ENCODE results near the gene RFX4.

RFX4 gene

DNA sequence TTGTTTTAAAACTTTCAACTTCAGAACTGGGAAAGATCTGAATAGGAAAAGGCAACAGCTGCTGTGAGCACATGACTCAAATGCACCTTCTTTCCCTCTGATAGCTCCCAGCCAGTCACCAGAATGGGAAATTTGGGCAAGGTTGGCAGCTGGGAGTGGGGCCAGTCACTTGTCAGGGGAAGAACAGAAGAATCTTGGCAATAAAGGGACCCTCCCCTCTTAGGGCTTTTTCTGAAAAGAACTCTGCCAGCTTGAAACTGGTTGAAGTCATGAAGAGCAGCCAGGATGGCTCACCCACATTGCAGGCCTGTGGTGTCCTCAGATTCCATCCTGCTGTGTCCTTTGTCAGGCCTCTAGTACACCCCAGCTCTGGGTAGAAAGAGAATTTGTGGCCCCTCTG lies 181.4 kb downstream of the RFX4 start:
- no peak for DNase-seq (ENCODE audit: low spot score)

DNA sequence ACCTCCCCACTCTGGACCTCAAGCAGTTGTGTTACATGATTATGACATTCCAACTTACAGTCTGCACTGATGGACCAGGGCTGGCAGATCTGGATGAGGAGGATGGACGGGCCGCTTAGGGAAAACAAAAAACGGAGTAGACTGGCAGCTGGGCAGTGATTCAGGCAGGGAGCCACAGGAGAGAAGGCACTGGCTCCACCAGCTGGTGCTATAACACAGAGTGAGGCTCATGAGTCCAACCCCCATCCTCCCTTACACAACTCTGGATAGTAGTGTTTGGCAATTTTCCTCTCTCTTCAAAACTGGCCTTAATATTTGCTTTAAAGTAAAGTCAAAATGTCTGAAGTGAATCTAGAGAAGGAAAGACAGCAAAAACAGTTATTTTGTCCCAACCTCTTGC lies 181.9 kb downstream of the RFX4 start:
- DNase-seq (ENCODE audit: low spot score) = no peak

DNA sequence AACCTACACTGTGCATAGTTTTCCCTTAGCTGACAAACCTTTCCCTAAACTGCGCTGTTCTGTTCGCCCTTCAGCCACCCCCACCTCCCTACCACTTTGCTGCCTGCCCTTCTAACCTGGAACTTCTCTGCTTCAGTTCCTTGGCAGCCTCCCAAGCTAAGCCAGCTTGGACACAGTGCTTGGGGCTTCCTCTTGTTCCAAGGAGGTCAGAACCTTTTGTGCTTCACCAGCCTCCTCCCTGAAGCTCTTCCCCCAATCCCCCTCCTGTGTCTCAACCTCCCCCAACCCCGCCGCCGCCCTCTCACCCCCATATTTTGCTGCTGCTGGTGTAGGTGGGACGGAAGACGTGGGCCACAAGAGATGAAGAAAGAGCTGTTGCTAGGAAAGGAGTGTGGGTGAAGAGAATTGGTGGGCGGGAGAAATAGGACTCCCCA lies 183.6 kb downstream of the RFX4 start:
- no peak for DNase-seq (ENCODE audit: low spot score)

DNA sequence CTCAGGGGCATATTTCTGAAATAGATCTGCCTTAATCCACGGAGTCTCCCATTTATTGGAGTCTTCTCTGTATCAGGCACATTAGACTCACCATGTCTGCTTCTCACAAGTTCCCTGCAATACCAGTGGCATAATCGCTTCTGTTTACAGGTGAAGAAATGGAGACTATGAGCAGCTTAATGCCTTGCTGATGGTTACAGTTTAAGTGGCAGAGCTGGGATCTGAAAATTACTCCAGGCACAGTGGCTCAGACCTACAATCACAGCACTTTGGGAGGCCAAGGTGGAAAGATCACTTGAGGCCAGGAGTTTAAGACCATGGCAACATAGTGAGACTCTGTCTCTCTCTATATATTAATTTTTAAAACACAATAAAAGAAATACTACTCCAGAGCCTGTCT lies 184.4 kb downstream of the RFX4 start:
- DNase-seq (ENCODE audit: low spot score) = no peak

DNA sequence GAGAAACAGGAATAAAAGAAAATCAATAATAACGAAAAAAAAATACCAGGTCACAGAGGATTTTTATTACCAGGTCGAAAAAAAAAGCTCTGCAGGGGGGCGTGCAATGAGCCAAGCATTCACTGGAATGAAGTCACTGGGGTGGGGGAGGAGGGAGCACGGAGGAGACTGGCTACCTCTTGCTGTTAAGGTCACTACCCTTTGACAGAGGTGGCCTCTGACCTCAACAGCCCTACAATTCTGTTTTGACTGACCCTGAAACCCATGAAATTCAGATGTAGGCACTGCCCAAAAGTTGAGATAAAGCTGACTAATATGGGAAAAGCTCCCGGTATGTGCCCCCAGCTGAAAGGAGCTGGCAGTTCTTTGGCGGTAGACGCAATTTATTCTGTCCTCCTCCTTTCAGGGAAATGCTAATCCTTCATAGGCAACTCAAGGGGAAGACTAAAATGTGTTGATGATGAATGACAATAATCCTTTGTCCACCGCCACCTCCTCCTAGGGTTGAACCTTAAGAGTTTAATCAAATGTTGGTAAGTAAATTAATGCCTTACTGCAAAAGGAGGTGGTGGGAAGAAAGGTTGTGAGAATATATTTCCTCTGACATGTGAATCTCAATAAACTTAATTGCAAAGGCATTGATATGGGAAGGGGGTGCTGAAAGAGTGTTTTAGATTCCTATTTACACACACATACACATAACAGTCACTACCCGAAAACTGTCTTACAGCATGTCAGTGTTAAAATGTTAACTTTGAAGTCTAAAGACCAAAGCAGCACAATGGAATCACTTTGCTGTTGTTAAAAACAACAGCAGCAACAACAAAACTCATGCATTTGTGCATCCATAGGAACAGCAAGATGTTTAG lies 185.4 kb downstream of the RFX4 start:
- no peak for DNase-seq (ENCODE audit: low spot score)

DNA sequence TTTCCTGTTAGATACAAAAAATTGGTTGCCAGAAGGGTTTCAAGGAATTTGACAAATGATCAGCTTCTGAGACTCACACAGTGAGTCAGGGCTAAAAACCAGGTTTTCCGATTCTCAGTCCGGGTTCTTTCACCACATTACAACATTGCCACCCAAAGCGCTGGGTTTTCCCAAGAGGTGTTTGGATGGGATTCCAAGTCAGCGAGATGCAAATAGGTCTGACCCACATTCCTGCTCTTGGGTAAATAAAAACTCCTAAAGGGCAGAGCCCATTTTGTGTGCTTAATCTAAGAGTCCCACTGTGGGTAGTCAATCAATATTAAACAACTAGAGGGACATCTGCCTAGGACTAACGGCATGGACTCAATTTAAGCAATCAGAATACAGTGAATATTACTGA lies 186.3 kb downstream of the RFX4 start:
- DNase-seq (ENCODE audit: low spot score) = peak; percentile 14

DNA sequence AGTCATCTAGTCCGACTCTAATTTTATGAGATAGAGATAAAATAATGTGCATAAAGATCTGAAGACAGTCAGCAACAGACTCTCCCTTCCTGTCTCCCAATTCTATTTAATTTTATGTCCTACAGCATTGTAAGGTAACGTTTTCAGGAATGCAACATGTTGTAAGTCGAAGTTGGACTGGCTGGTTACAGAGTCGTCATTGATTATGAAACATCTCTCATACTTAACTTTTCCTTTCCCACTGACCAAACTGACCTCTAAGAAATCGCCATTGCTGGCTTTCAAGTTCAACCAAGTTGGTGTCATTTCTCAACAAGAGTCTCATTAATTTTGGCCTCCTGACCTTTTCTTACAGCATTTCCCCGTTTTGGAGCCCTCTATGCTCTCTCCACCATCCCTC lies 186.7 kb downstream of the RFX4 start:
- no peak for DNase-seq (ENCODE audit: low spot score)

DNA sequence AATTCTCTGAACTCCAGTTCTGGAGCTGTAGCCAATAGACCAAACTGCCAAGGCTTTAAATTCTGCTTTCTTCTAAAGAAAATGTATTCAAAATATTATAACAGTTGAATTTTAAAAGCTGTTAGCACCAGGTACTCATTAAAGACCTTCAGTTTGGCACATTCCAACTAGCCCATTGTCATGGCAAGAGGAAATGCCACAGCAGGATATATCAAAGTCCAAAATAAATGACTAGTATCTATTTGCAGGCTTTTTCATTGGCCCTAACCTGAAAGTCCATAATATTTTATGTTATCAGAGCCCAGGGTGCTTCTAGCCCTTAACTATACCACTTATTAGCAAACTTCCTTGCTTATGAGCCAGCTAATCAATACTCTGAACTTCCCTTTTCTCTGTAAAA lies 188.6 kb downstream of the RFX4 start:
- no peak for DNase-seq (ENCODE audit: low spot score)

DNA sequence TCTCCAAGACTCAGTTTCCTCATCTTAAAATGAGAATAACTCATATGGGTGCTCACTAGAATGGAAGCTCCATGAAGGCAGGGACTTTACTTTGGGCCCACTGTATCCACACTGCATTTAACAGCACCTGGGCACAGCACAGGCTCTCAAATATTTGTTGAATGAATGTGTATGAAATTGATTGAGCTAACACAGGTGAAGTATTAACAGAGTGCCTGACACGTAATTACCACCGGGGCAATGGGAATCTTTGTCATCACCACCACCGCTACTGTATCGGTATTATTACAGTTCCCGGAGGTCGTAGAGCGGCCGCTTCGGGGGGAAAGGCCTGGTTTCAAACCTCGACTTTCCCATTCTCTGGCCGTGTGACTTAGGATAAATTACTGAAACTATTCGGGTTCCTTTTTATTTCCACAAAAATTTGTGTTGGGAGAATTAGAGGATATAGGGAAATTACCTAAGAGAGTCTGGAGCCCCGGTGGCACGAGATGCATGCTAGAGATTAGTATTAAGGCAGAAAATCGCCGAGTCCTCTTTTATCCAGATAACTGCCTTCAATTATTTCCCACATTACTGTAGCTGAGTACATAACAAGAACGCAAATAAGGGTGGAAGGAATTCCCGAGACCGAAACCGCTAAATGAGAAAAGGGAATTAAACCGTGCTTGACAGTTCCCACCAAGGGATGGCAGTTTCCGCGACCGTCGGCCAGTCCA lies 190.6 kb downstream of the RFX4 start:
- no peak for DNase-seq (ENCODE audit: low spot score)

DNA sequence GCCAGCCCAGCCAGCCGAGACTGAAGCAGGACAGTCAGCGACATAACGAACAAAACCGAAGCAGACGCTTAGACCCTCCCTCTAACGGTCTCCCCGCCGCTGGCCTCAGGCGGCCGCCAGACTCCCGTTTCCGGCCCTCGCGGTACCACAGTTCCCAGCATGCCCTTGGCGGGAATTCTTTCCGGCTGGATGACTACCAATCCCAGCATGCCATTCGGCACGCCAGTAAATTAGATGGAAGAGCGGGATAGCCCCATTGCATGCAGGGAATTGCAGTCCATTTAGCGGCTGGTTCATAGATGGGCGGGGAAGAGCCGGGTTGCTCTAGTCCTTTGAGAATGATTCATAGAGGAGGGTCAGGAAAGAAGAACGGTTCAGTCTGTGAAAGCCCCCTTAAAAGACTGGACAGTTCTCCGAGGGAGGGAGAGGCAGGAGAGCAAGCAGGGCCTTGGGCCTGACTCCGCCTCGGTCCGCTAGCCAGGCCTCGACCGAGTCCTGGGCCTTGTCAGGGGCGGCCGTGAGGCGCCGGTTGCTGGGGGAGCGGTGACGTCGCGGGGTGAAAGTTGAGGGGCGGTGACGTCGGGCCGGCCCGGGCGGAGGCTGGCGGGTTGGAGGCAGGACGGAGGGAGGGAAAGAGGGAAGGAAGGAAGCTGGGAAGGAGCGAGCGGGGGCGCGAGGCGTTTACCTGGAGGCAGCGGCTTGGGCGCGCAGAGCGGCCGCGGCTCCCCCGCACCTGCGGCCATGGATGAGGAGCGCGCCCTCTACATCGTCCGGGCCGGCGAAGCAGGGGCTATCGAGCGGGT lies 191.4 kb downstream of the RFX4 start, which contains the start of gene RIC8B:
Gene RIC8B (plus strand): TSS at position 678 of the 803 bp plus-strand sequence. CDS start 64 bp downstream, at position 742.
- peak; percentile 96 for DNase-seq (ENCODE audit: low spot score)

DNA sequence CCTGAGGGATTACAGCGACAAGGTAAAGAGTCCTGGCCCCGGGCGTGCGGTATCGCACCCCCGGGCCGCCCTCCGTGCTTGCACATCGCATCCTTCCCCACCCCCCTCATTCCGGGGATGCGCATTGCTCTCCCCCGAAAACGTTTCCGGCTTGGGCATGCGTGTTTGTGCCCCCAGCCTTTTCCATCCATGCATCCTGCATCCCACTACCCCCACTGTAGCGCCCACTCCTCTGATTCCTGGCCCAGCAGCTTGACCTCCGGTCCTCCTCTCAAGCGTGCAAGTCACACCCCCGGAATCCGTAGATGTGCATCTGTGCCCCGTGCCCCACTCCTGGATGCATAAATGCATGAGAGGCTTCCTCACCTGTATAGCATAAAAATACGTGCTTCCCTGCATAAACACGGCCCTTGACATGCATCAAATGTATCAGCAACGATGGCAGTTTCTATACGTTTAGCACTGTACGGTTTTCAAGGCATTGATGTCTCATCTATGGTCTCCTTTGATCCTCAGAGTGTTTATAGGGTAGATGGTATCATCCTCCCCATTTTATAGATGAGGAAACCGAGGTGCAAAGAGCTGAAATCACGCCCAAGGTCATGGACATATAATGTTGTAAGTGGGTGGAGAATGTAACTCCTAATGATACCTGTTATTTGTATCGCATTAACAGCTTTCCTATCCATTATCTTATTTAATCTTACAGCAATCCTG lies 192.2 kb downstream of the RFX4 start:
- DNase-seq (ENCODE audit: low spot score) = peak; percentile 64

DNA sequence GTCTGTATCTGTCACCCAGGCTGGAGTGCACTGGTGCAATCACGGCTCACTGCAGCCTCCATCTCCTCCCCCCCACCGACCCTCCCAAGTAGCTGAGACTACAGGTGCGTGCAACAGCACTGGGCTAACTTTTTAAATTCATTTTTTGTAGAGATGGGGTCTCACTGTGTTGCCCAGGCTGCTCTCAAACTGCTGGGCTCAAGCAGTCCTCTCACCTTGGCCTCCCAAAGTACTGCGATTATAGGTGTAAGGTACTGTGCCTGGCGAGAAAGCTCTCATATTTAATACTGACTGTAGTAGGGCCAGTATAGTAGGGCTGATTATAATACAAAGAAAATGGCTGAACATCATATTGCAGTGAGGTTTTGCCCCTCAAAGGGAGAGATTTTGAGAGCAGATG lies 194.1 kb downstream of the RFX4 start:
- no peak for DNase-seq (ENCODE audit: low spot score)

DNA sequence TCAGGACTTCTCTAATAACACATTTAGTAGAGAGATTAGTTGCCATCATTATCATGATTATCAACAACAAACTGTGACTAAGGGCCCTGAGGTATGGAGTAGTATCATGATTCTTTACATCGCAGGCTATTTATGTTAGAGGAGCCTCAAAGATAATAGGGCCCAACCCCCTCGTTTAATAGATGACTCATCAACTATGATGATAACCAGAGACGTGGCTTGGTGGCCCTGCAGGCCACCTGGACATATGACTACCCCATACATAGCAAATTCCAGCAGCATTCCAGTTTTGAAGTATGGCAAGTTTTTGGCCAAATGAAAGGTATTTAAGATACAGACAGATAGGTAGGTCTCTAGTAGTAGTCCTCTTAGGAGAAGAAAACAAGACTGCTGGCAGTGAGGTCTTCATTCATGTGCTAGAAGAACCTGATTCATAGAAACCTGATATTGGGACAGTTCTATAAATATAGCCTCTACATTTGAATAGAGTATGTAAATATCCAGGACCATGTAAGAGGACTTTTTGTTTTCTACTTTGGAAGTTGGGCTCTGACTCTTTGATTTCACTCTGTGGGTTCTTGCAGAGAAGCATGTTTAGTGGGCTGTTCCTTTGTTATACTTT lies 197.3 kb downstream of the RFX4 start:
- no peak for DNase-seq (ENCODE audit: low spot score)

DNA sequence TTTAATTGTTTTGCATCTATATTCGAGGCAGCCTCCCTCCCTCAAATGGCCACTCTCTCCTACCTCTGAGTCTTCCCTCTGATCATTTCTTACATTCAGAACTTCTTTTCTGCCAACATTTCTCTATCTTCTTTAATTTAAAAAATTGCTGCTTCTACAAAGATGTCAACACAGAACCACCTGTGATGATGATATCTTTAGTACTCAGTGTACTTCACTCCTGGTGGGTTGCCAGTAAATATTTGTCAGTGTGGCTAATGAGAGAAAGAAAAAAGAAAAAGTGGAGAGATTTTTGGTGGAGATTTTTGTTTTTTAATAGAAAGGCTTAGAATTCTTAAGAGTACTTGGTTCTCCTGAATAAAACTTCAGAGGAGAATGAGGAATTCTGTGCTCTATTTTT lies 199.8 kb downstream of the RFX4 start:
- DNase-seq (ENCODE audit: low spot score) = no peak

DNA sequence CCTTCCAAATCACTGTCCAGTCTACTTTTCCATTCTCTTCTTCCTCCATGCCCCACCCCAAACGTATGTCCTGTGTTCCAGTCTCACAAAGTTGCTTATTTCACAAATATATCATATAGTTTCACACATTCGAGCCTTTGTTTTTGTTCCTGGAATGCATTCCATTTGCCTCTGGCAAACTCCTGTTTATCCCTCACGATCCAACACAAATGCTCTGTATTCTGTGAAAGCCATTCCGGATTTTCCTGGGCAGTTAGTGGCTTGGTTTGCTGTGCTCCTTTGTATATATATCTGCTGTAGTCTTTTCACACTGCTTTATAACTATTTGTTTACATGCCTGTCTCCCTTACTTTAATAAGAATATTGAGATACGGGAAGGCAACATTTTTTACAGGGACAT lies 200.7 kb downstream of the RFX4 start:
- no peak for DNase-seq (ENCODE audit: low spot score)

DNA sequence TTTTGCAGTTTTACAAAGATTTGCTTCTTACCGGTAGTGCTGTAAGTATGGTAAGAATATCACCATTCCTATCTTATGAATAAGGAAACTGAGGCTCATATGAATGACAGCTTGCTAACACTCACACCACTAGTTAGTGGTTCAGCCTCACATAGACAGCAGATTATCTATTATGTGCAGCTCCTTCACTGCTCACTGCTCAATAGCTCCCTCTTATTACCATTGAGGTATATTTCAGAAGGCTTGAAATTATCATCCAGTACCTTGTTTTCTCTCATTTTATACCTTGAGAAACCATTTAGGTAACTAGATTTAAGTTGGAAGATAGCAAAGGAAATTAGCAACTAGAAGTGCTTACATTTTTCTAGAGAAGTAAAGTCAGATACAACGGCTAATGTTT lies 207.2 kb downstream of the RFX4 start:
- no peak for DNase-seq (ENCODE audit: low spot score)

DNA sequence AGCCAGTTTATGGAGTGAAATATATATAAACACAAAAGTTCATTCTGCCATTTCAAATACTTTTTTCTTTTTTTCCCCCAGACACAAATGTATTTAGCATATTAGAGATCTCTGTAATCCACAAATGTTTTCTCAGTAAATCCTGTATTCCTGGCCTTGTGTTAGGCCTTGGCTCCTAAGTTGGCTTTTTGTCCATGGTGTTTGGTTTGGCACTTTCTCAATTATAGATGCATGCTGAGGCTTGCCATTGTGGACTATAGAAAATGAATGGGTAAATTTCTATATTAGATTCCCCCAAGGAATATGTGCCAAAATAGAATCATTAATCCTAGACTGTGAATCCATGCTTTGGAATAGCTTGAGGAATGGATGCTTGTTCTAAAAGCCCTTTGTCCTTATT lies 208.7 kb downstream of the RFX4 start:
- no peak for DNase-seq (ENCODE audit: low spot score)

DNA sequence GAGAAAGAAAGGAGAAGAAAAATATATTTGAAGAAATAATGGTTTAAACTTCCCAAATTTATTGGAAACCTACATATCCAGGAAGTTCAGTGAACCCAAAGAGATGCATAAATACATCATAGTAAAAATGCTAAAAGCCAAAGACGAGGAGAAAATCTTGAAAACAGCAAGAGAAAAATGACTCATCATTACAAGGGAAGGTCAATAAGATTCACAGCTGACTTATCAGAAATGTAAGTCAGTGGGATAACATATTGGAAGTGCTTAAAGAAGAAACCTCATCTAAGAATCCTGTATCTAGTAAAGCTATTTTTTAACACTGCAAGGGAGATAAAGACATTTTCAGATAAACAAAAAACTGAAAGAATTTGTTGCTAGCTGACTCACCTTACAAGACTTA lies 211.6 kb downstream of the RFX4 start:
- DNase-seq (ENCODE audit: low spot score) = no peak

DNA sequence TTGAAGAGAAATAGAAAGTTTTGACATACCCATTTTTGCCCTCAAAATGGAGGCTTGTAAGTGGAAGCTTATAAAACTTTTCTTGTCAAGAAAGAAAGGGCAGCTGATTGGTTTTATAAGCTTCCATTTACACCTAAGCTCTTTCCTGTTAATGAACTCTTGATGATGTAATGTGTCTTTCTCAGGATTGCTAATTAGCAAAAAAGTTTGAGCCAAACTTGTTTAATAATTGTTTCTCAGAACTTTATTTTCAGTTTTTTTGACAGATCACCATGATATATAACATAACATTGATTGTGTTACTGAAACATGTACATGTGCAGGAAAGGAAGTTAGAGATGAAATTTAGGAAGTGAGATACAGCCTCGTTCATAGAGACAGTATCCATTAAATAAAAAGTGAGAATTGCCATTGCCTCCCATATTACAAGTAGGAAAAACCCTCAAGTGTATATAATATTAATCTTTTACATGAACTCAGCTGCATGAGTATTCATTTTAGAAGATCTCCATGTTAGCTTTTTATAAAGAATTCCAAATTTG lies 218.4 kb downstream of the RFX4 start:
- DNase-seq (ENCODE audit: low spot score) = no peak

DNA sequence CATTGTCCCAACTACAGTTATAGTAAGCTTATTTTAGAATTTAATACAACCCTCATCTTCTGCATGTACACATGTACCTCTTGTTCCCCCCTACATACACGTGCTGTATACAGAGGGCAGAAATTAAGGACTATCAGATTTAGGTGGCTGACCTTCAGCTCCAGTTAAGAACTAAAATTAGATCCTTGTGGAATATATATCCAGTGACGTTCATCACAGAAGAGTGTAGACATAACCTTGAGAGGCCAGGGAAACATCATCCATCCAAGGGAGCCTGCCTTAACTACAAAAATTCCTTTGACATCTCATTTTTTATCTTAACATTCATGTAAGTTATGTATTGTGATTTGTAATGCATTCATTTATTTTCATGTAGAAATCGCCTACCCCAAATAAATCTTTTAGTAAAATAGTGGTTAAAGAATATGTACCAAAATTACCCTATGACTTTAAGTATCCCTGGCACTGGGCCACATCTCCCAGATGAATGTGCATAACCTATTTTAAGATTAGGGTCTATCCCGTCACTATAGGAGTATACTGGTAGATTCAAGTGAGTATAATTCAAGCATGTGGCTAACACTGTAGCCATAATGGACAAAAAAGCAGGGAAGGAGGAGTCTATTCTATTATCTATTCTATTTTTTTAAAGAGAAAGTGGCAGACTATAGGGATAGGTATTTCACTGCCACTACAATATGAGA lies 219.2 kb downstream of the RFX4 start:
- DNase-seq (ENCODE audit: low spot score) = no peak

DNA sequence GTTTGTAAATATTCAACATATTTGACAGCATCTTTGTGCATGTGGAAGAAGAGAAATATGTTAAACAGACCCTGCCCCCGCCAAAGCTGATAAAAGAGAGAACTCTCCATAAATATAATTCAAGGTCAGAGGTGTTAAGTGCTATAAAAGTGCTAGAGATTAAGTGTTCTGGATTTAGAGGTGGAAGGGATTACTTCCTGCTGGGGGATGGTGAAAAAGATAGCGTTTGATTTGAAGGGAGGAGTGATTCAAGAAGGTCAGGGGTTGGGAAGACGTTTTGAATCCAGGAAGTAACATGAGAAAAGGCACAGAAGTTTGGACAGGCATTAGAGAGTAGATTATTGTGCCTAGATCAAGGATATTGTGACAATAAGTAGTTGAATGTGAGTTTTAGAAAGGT lies 221.9 kb downstream of the RFX4 start:
- no peak for DNase-seq (ENCODE audit: low spot score)
